KMS-11 (cell line): ENCODE measurements around the gene ARMS2.

Source experiments
- H2AFZ ChIP-seq: fragments of 200-600 bp; sonication (generic); 2 replicates; pipeline ENCODE4 v1.6.1; 2016; ENCODE audit warnings: antibody characterized with exemption, mixed run types, low read depth
- H3K27ac ChIP-seq: fragments of 200-600 bp; sonication (generic); 2 replicates; pipeline ENCODE4 v1.6.1; 2016; ENCODE audit warnings: mild to moderate bottlenecking, mixed run types
- H3K27me3 ChIP-seq: fragments of 200-600 bp; sonication (generic); 2 replicates; pipeline ENCODE4 v1.6.1; 2017; ENCODE audit warnings: mild to moderate bottlenecking, low read depth, mixed run types, moderate library complexity; ENCODE audit not compliant: insufficient read depth
- H3K36me3 ChIP-seq: fragments of 200-600 bp; sonication (generic); 2 replicates; pipeline ENCODE4 v1.6.1; 2017; ENCODE audit warnings: mild to moderate bottlenecking, mixed run types; ENCODE audit not compliant: insufficient read depth
- H3K4me1 ChIP-seq: fragments of 200-600 bp; sonication (generic); 2 replicates; pipeline ENCODE4 v1.6.1; 2016; ENCODE audit warnings: mild to moderate bottlenecking, low read depth, mixed run types; ENCODE audit not compliant: poor library complexity, severe bottlenecking
- H3K4me2 ChIP-seq: fragments of 200-600 bp; sonication (generic); 2 replicates; pipeline ENCODE4 v1.7.0; 2016; ENCODE audit warnings: mild to moderate bottlenecking, mixed run types
- H3K4me3 ChIP-seq: fragments of 200-600 bp; sonication (generic); IDR thresholded peaks from 2 replicates; pipeline ENCODE4 v1.6.1; 2017; ENCODE audit warnings: low read depth, low read length, mixed read lengths; ENCODE audit not compliant: insufficient read depth
- H3K79me2 ChIP-seq: fragments of 200-600 bp; sonication (generic); 2 replicates; pipeline ENCODE4 v1.6.1; 2016; ENCODE audit warnings: low read depth, mixed run types; ENCODE audit not compliant: insufficient read depth
- H3K9ac ChIP-seq: fragments of 200-600 bp; sonication (generic); 2 replicates; pipeline ENCODE4 v1.6.1; 2016; ENCODE audit warnings: mild to moderate bottlenecking, mixed run types
- H4K20me1 ChIP-seq: fragments of 200-600 bp; sonication (generic); 2 replicates; pipeline ENCODE4 v1.6.1; 2016; ENCODE audit warnings: mild to moderate bottlenecking, mixed run types; ENCODE audit not compliant: insufficient read depth
- TF ChIP-seq, protein P1 (sequence below): fragments of 200-600 bp; sonication (generic); conservative IDR thresholded peaks from 2 replicates; pipeline ENCODE4 v1.6.1; 2017; ENCODE audit warnings: low read depth, mild to moderate bottlenecking, antibody characterized with exemption, low read length, moderate library complexity, mixed read lengths

Gene ARMS2

DNA sequence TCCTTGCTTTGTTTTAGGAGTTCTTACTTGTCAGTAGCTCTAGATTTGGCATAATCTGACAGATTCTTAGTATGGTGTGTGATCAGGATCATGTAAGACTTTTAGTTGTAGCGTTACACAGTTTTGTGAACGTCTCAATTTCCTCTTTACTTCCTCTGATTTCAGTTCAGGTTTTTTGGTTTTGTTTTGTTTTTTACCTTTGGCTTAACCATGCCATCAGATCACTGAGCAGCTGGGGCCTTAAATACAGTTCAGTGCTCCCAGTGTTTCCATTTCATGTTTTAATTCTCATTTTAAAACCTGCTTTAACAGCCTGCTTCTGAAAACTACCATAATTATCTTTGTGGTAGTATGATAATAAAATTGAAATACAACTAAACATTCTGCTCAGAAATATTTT lies 27.2 kb upstream of the ARMS2 start:
- TF ChIP-seq, protein P1, sequence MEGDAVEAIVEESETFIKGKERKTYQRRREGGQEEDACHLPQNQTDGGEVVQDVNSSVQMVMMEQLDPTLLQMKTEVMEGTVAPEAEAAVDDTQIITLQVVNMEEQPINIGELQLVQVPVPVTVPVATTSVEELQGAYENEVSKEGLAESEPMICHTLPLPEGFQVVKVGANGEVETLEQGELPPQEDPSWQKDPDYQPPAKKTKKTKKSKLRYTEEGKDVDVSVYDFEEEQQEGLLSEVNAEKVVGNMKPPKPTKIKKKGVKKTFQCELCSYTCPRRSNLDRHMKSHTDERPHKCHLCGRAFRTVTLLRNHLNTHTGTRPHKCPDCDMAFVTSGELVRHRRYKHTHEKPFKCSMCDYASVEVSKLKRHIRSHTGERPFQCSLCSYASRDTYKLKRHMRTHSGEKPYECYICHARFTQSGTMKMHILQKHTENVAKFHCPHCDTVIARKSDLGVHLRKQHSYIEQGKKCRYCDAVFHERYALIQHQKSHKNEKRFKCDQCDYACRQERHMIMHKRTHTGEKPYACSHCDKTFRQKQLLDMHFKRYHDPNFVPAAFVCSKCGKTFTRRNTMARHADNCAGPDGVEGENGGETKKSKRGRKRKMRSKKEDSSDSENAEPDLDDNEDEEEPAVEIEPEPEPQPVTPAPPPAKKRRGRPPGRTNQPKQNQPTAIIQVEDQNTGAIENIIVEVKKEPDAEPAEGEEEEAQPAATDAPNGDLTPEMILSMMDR: no peak
- Histone ChIP-seq H3K79me2 (no peaks in the 10 kb centered on the region), H3K4me2 (no peak overlapping the region), H3K4me1 (no peaks in the 10 kb centered on the region), H3K27me3 (no peaks in the 10 kb centered on the region), H3K27ac (no peak overlapping the region), H3K9ac (no peak overlapping the region), H2AFZ (no peak overlapping the region), H3K4me3 (no peak overlapping the region), H4K20me1 (no peaks in the 10 kb centered on the region), H3K36me3 (no peaks in the 10 kb centered on the region)

- no peak overlapping the region for H2AFZ ChIP-seq
- no peaks in the 10 kb centered on the region for H3K79me2 ChIP-seq
- H3K27ac ChIP-seq: no peak overlapping the region
- no peak overlapping the region for H3K4me3 ChIP-seq
- H4K20me1 ChIP-seq: no peaks in the 10 kb centered on the region
- TF ChIP-seq, protein P1: peak; percentile 81
- no peak overlapping the region for H3K9ac ChIP-seq
- H3K4me2 ChIP-seq: no peak overlapping the region
- H3K4me1 ChIP-seq: no peaks in the 10 kb centered on the region
- H3K36me3 ChIP-seq: no peaks in the 10 kb centered on the region
- H3K27me3 ChIP-seq: no peaks in the 10 kb centered on the region
Observed at GRCh38 chr10:122435212-122435827, 19.1 kb upstream of the ARMS2 start.

DNA sequence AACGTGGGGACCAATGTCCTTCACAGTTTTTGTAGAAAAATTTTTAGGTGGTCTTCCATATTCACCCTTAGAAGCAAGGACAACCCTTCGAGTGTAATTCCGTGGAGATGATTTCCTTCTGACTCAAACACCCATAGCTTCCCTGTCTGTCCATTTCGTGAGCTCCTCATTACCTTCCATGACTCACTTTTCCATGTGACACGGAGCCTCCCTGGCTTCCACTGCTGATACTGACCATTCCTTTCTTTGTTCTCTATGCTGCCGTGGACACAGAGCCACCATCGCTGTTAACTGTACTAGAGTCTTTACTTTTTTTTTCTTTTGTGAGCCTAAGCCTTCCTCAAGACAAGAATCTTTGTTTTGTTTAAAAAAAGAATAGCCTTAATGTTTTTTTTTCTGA lies 12.5 kb upstream of the ARMS2 start:
- Histone ChIP-seq H3K4me3 (no peak overlapping the region), H3K27me3 (no peaks in the 10 kb centered on the region), H3K27ac (no peak overlapping the region), H3K9ac (no peak overlapping the region), H4K20me1 (no peaks in the 10 kb centered on the region), H2AFZ (no peak overlapping the region), H3K4me2 (no peak overlapping the region), H3K4me1 (no peaks in the 10 kb centered on the region), H3K79me2 (no peaks in the 10 kb centered on the region), H3K36me3 (no peaks in the 10 kb centered on the region)
- TF ChIP-seq, protein P1: no peak

- Histone ChIP-seq H3K27me3 (no peaks in the 10 kb centered on the region), H3K9ac (no peak overlapping the region), H3K79me2 (no peaks in the 10 kb centered on the region), H2AFZ (no peak overlapping the region), H3K4me3 (no peak overlapping the region), H4K20me1 (no peaks in the 10 kb centered on the region), H3K4me2 (no peak overlapping the region), H3K27ac (no peak overlapping the region), H3K4me1 (no peaks in the 10 kb centered on the region), H3K36me3 (no peaks in the 10 kb centered on the region)
- TF ChIP-seq, protein P1: no peak
Observed at GRCh38 chr10:122445469-122445868, 9.0 kb upstream of the ARMS2 start.
